Activated CD4-positive, alpha-beta T cell treated with anti-CD3 and anti-CD28 coated beads, Interleukin-2, amount 10 ng/mL, durations not matched to agents 24 days and 14 days (primary cell): ENCODE data around the gene LRRC32. TPM values are rescaled to one million over a fixed set of nuclear protein-coding genes. Genes with fewer than 3 reads are reported as not detected.
"Not testable (repeated sequence)": the region's sequence is repeated elsewhere in the genome, so short reads cannot be mapped to it uniquely, and the experiment has no call there.

ENCODE experiments used
- DNase-seq: peaks from one replicate; pipeline ENCODE4 v3.0.0; 2022
- H3K27ac Mint-ChIP-seq: one replicate; pipeline ENCODE4 v1.8.0; 2022; ENCODE audit warnings: mild to moderate bottlenecking, mixed read lengths
- H3K27me3 Mint-ChIP-seq: one replicate; pipeline ENCODE4 v1.8.0; 2022; ENCODE audit warnings: mixed read lengths
- H3K36me3 Mint-ChIP-seq: one replicate; pipeline ENCODE4 v1.8.0; 2022; ENCODE audit warnings: low read depth, mild to moderate bottlenecking, mixed read lengths
- H3K4me1 Mint-ChIP-seq: one replicate; pipeline ENCODE4 v1.8.0; 2021; ENCODE audit warnings: mixed read lengths
- H3K4me3 Mint-ChIP-seq: one replicate; pipeline ENCODE4 v1.8.0; 2022; ENCODE audit warnings: mild to moderate bottlenecking, moderate library complexity, mixed read lengths
- H3K9me3 Mint-ChIP-seq: one replicate; pipeline ENCODE4 v1.8.0; 2021; ENCODE audit warnings: mixed read lengths
- intact Hi-C: fragments of 100-400 bp; cut with micrococcal nuclease; formaldehyde crosslinking; loops from one replicate; pipeline ENCODE4 v1.15.1; 2023
- total RNA-seq: library from RNA; stranded (reverse); gene quantifications from 2 replicates; pipeline ENCODE4 v1.2.3, GENCODE V29; 2022

The LRRC32 gene
- total RNA-seq, 1 donor from 2014 or later, result 8.6 TPM

GRCh38 chr11:76615950-76616349 is 54.6 kb downstream of the LRRC32 start:
- DNase-seq, result no peak
- H3K4me1 Mint-ChIP-seq, result peaks cover 1% of the 10 kb centered on the region
- no peaks in the 10 kb centered on the region for H3K36me3 Mint-ChIP-seq
- H3K27ac Mint-ChIP-seq, result peak overlapping the region; percentile 5
- no peaks in the 10 kb centered on the region for H3K9me3 Mint-ChIP-seq
- intact Hi-C loops, result no loop called here
- H3K4me3 Mint-ChIP-seq, result no peak overlapping the region
- H3K27me3 Mint-ChIP-seq, result peaks cover 7% of the 10 kb centered on the region

- Mint-ChIP-seq H3K4me1 (peaks cover 1% of the 10 kb centered on the region), H3K4me3 (no peak overlapping the region), H3K27ac (no peak overlapping the region), H3K36me3 (no peaks in the 10 kb centered on the region), H3K9me3 (no peaks in the 10 kb centered on the region), H3K27me3 (peaks cover 7% of the 10 kb centered on the region)
- no peak for DNase-seq
- intact Hi-C loops, result no loop called here
These were observed 55.9 kb downstream of the LRRC32 start for GRCh38 chr11:76614471-76615179.

- no peak for DNase-seq
- peaks cover 1% of the 10 kb centered on the region for H3K4me1 Mint-ChIP-seq
- H3K27me3 Mint-ChIP-seq, result peaks cover 7% of the 10 kb centered on the region
- H3K4me3 Mint-ChIP-seq, result no peak overlapping the region
- no peaks in the 10 kb centered on the region for H3K9me3 Mint-ChIP-seq
- H3K36me3 Mint-ChIP-seq, result no peaks in the 10 kb centered on the region
- intact Hi-C loops, result no loop called here
- H3K27ac Mint-ChIP-seq, result no peak overlapping the region
These were observed 56.6 kb downstream of the LRRC32 start for GRCh38 chr11:76613901-76614300.

GRCh38 chr11:76612226-76612625 is 58.3 kb downstream of the LRRC32 start:
- Mint-ChIP-seq H3K9me3 (no peaks in the 10 kb centered on the region), H3K27ac (no peak overlapping the region), H3K36me3 (no peaks in the 10 kb centered on the region), H3K4me3 (no peak overlapping the region), H3K4me1 (no peaks in the 10 kb centered on the region), H3K27me3 (peaks cover 7% of the 10 kb centered on the region)
- intact Hi-C loops, result no loop called here
- DNase-seq, result no peak

GRCh38 chr11:76610871-76611475 is 59.6 kb downstream of the LRRC32 start:
- no peak overlapping the region for H3K27ac Mint-ChIP-seq
- intact Hi-C loops, result no loop called here
- DNase-seq, result no peak
- no peaks in the 10 kb centered on the region for H3K9me3 Mint-ChIP-seq
- peaks cover 5% of the 10 kb centered on the region for H3K27me3 Mint-ChIP-seq
- no peaks in the 10 kb centered on the region for H3K36me3 Mint-ChIP-seq
- H3K4me3 Mint-ChIP-seq, result no peak overlapping the region
- no peaks in the 10 kb centered on the region for H3K4me1 Mint-ChIP-seq

GRCh38 chr11:76610371-76610770 is 60.2 kb downstream of the LRRC32 start:
- DNase-seq, result no peak
- intact Hi-C loops, result no loop called here
- Mint-ChIP-seq H3K36me3 (no peaks in the 10 kb centered on the region), H3K27me3 (peaks cover 5% of the 10 kb centered on the region), H3K4me1 (no peaks in the 10 kb centered on the region), H3K4me3 (no peak overlapping the region), H3K9me3 (no peaks in the 10 kb centered on the region), H3K27ac (no peak overlapping the region)

GRCh38 chr11:76609736-76610370 is 60.7 kb downstream of the LRRC32 start:
- Mint-ChIP-seq H3K36me3 (no peaks in the 10 kb centered on the region), H3K27ac (no peak overlapping the region), H3K9me3 (no peaks in the 10 kb centered on the region), H3K27me3 (peaks cover 5% of the 10 kb centered on the region), H3K4me3 (no peak overlapping the region), H3K4me1 (no peaks in the 10 kb centered on the region)
- intact Hi-C loops, result no loop called here
- no peak for DNase-seq

- H3K27me3 Mint-ChIP-seq, H3K27ac Mint-ChIP-seq, H3K9me3 Mint-ChIP-seq, intact Hi-C loops, H3K4me1 Mint-ChIP-seq, DNase-seq, H3K36me3 Mint-ChIP-seq, H3K4me3 Mint-ChIP-seq: not testable (repeated sequence)
These were observed 61.6 kb downstream of the LRRC32 start for GRCh38 chr11:76608879-76609460.

GRCh38 chr11:76608228-76608627 is 62.3 kb downstream of the LRRC32 start:
- H3K27me3 Mint-ChIP-seq, H3K4me3 Mint-ChIP-seq, intact Hi-C loops, H3K9me3 Mint-ChIP-seq, H3K27ac Mint-ChIP-seq, H3K36me3 Mint-ChIP-seq, DNase-seq, H3K4me1 Mint-ChIP-seq: not testable (repeated sequence)

Other genes starting within 250 kb of the LRRC32 start
- 32.1 and 33.2 TPM in 2 replicates for gene EMSY, start 225.7 kb downstream of the LRRC32 start, total RNA-seq
- gene TSKU, start 112.6 kb upstream of the LRRC32 start, total RNA-seq, result 3.4 and 5.2 TPM in 2 replicates
- 12.5 and 13.8 TPM in 2 replicates for gene ACER3, start 190.2 kb upstream of the LRRC32 start, total RNA-seq